Gastrocnemius medialis (tissue), 4 donors: Measurements from ENCODE around the gene PLA2G3. TPM values are rescaled to one million over a fixed set of nuclear protein-coding genes. Genes with fewer than 3 reads are reported as not detected.

Source experiments
- ATAC-seq, 2 donors: fragments of 150-250 bp; one replicate each; pipeline ENCODE4 v1.9.1; 2016
- DNase-seq, 2 donors: peaks; one replicate each; pipeline ENCODE4 v3.0.0-alpha.2; 2019
- H3K27ac ChIP-seq, 4 donors: fragments of 200-600 bp; sonication (generic); 1 replicate in 1 of 4; 2 replicates in 3 of 4; pipeline ENCODE4 v1.5.1; 2016 to 2018; ENCODE audit warnings: mild to moderate bottlenecking in 2 of 4, moderate library complexity in 1 of 4
- H3K27me3 ChIP-seq, 3 donors: fragments of 200-600 bp; sonication (generic) in 2 of 3; 1 replicate in 1 of 3; 2 replicates in 2 of 3; pipeline versions ENCODE4 v1.5.1 to v1.6.0; 2016 to 2019; ENCODE audit warnings: mild to moderate bottlenecking in 1 of 3, moderate library complexity in 1 of 3
- H3K36me3 ChIP-seq, 2 donors: fragments of 200-600 bp; sonication (generic) in 1 of 2; one replicate each; pipeline ENCODE4 v1.5.1; 2017 to 2018
- H3K4me1 ChIP-seq, 2 donors: fragments of 200-600 bp; sonication (generic) in 1 of 2; one replicate each; pipeline ENCODE4 v1.5.1; 2016 to 2017; ENCODE audit warnings: mild to moderate bottlenecking in 2 of 2
- H3K4me3 ChIP-seq, 4 donors: fragments of 200-600 bp; sonication (generic) in 3 of 4; 1 replicate in 1 of 4; 2 replicates in 3 of 4; pipeline ENCODE4 v1.5.1; 2016 to 2019; ENCODE audit warnings: mild to moderate bottlenecking in 2 of 4
- H3K9me3 ChIP-seq, 3 donors: fragments of 200-600 bp; sonication (generic) in 2 of 3; 1 replicate in 1 of 3; 2 replicates in 2 of 3; pipeline ENCODE4 v1.5.1; 2016 to 2019
- POLR2A ChIP-seq, 2 donors: fragments of 450-650 bp; IDR thresholded peaks; one replicate each; pipeline ENCODE4 v1.6.1; 2017; ENCODE audit warnings: antibody characterized with exemption in 2 of 2, mild to moderate bottlenecking in 2 of 2, moderate library complexity in 2 of 2
- in situ Hi-C, 4 donors: fragments of 200-750 bp; cut with MboI; loops; one replicate each; pipeline versions ENCODE4 v1.15.0 to v1.8.0; 2017; ENCODE audit warnings: low sequenced_read_pairs in 4 of 4
- intact Hi-C: fragments of 100-400 bp; cut with DNase I; formaldehyde crosslinking; loops from one replicate; pipeline ENCODE4 v1.15.1; 2023; ENCODE audit warnings: low total_unique reads
- total RNA-seq, 4 donors: library from RNA; depleted of rRNA; stranded (reverse); fragments of >200 nt; gene quantifications; one replicate each; pipeline versions ENCODE4 v1.1.0 to v1.2.3, GENCODE V29; 2016
- TF ChIP-seq, protein P1 (sequence below), 5 experiments: fragments of 450-650 bp in 3 of 5; fragments of 200-600 bp in 2 of 5; sonication (generic) in 2 of 5; IDR thresholded peaks in 4 of 5; conservative IDR thresholded peaks in 1 of 5; 1 replicate in 4 of 5; 2 replicates in 1 of 5; pipeline ENCODE4 v1.5.1; 2016 to 2019; ENCODE audit warnings: antibody characterized with exemption in 5 of 5, mild to moderate bottlenecking in 3 of 5, moderate library complexity in 3 of 5

Gene PLA2G3
- total RNA-seq, 4 donors from 2014 or later: not detected

DNA sequence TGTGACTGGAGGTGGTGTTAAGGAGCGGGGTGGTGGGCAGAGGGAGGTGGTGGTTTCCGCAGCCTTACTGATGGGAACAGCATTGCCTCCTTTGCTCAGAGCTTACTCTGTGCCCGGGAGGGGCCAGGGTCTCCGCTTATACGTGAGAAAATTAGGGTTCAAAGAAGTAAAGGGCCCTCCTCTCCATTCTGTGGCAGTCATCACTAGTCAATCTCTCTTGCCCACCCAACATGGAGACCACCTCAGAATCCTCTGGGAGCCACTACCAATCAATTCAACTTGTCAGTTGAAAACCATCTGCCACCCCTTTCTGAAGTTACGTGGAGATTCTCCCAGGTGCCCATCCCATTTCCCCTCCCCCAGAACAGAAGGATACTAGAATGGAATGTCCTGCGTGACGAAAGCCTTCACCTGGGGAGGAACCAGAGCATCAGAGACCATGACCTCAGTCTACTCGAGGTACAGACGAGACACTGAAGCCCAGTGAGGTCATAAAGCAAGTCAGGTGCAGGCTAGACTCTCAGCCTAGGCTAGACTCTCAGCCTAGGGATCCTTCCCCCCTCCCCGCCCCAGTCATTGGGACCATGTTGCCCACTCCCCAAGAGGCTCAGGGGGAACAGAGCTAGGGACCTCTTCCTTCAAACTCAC is 34.9 kb downstream of the PLA2G3 start:
- no peak for ATAC-seq
- TF ChIP-seq, protein P1, sequence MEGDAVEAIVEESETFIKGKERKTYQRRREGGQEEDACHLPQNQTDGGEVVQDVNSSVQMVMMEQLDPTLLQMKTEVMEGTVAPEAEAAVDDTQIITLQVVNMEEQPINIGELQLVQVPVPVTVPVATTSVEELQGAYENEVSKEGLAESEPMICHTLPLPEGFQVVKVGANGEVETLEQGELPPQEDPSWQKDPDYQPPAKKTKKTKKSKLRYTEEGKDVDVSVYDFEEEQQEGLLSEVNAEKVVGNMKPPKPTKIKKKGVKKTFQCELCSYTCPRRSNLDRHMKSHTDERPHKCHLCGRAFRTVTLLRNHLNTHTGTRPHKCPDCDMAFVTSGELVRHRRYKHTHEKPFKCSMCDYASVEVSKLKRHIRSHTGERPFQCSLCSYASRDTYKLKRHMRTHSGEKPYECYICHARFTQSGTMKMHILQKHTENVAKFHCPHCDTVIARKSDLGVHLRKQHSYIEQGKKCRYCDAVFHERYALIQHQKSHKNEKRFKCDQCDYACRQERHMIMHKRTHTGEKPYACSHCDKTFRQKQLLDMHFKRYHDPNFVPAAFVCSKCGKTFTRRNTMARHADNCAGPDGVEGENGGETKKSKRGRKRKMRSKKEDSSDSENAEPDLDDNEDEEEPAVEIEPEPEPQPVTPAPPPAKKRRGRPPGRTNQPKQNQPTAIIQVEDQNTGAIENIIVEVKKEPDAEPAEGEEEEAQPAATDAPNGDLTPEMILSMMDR (IDR thresholded peaks at IDR 0.05 in 4 of 5, conservative IDR thresholded peaks at IDR 0.05 in 1 of 5): no peak
- TF ChIP-seq POLR2A (IDR thresholded peaks at IDR 0.05): no peak
- H3K36me3 ChIP-seq: peaks cover 0 to 12% of the 10 kb centered on the region in 2 donors
- H3K27me3 ChIP-seq: no peaks in the 10 kb centered on the region
- DNase-seq: peak in 1 of 2 donors; percentile 9
- in situ Hi-C loops (no loop called here), intact Hi-C loops (no loop called here)
- H3K4me1 ChIP-seq: peaks cover 31 to 42% of the 10 kb centered on the region in 2 donors
- no peaks in the 10 kb centered on the region for H3K9me3 ChIP-seq
- no peak overlapping the region for H3K4me3 ChIP-seq
- H3K27ac ChIP-seq: peak overlapping the region; percentile 93 to 98 (median 96)

DNA sequence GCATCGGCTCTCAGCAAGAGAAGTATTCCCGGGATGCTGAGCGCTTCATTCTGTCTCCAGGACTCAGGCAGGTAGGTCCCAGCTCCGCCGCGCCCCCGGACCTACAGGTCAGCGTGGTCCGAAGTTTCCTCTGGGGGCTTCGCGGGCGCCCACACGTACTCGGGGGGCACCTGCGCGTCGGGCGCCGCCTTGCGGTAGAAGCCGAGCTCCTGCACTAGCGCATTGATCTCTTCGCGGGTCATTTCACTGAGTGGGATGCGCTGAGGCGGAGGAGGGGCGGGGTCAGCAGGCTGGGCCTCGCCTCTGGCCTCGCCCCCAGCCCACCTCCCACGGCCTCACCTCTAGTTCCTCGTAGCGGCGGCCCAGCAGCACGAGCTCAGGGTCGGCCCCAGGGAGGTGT is 35.4 kb downstream of the PLA2G3 start:
- TF ChIP-seq, protein P1 (IDR thresholded peaks at IDR 0.05 in 4 of 5, conservative IDR thresholded peaks at IDR 0.05 in 1 of 5): no peak
- intact Hi-C loops: loop anchor here (5.0 kb wide), 1 partner anchor 187 kb away; the partner anchor contains the start of gene PIK3IP1
- in situ Hi-C loops: no loop called here
- Histone ChIP-seq H3K27me3 (no peaks in the 10 kb centered on the region), H3K4me1 (peaks cover 31 to 42% of the 10 kb centered on the region in 2 donors), H3K27ac (peak overlapping the region; percentile 93 to 98 (median 96)), H3K4me3 (no peak overlapping the region), H3K9me3 (no peaks in the 10 kb centered on the region), H3K36me3 (peaks cover 0 to 17% of the 10 kb centered on the region in 2 donors)
- DNase-seq (peak in 1 of 2 donors; percentile 14), ATAC-seq (no peak)

DNA sequence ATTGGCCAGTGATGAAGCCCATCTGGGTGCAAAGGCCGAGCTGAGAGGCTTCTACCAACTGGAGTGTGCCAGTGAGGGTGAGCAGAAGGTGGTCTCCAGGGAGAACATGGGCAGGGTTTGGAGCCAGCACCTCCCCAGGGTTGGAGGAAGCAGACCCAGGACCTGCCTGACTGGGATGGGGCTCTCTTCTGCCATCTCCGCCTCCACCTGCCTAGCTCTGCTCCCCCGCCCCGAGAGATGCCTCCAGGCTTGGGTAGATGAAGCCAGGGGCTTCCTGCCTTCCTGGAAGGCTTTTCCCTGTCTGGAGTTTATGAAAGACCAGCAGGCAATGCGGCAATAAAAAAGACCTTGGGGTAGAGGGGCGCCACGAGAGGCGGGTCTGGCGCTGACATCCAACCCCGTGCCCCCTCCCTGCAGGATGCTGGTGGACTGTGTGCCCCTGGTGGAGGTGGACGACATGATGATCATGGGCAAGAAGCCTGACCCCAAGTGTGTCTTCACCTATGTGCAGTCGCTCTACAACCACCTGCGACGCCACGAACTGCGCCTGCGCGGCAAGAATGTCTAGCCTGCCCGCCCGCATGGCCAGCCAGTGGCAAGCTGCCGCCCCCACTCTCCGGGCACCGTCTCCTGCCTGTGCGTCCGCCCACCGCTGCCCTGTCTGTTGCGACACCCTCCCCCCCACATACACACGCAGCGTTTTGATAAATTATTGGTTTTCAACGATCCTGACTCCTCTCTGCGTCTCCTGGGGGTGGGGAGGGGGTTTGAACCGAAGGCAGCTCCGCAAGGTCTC is 36.2 kb downstream of the PLA2G3 start:
- in situ Hi-C loops: no loop called here
- Histone ChIP-seq H3K9me3 (no peaks in the 10 kb centered on the region), H3K27ac (peak overlapping the region; percentile 93 to 98 (median 96)), H3K4me3 (no peak overlapping the region), H3K27me3 (no peaks in the 10 kb centered on the region), H3K4me1 (peaks cover 38 to 50% of the 10 kb centered on the region in 2 donors), H3K36me3 (peaks cover 0 to 25% of the 10 kb centered on the region in 2 donors)
- no peak for ATAC-seq
- TF ChIP-seq POLR2A (IDR thresholded peaks at IDR 0.05): no peak
- TF ChIP-seq, protein P1 (IDR thresholded peaks at IDR 0.05 in 4 of 5, conservative IDR thresholded peaks at IDR 0.05 in 1 of 5): no peak
- intact Hi-C loops: loop anchor here (5.0 kb wide), 1 partner anchor 188 kb away; the partner anchor contains the start of gene PIK3IP1
- peak in 1 of 2 donors; percentile 17 for DNase-seq

DNA sequence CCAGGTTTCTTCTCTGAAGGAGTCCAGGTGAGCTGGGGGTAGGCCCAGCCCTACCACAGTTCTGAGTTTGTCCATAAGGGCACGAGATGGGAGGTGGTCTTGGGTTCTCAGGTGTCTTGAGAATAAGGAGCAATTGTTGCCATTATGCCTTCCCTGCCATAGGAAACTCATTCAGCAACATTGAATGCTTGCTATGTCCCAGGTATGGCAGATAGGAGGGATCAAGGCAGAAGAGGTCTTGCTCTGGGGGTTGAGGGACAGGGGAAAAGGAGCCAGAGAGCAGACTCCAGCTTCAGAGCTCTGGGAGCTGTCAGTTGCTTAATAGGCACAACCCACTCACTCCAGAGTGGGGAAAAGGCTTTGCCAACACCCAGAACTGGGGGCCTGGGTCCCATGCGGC is 37.2 kb downstream of the PLA2G3 start:
- in situ Hi-C loops: no loop called here
- Histone ChIP-seq H3K4me1 (peaks cover 45 to 59% of the 10 kb centered on the region in 2 donors), H3K4me3 (no peak overlapping the region), H3K36me3 (peaks cover 0 to 33% of the 10 kb centered on the region in 2 donors), H3K27me3 (no peaks in the 10 kb centered on the region), H3K9me3 (no peaks in the 10 kb centered on the region), H3K27ac (peak overlapping the region; percentile 93 to 98 (median 96))
- intact Hi-C loops: loop anchor here (5.0 kb wide), 1 partner anchor 189 kb away; the partner anchor contains the start of gene PIK3IP1
- ATAC-seq (no peak), DNase-seq (no peak)
- TF ChIP-seq POLR2A (IDR thresholded peaks at IDR 0.05): no peak
- TF ChIP-seq, protein P1 (IDR thresholded peaks at IDR 0.05 in 4 of 5, conservative IDR thresholded peaks at IDR 0.05 in 1 of 5): no peak
